RWPE1 (cell line): ENCODE data around the gene APOA5.

Experiments used
- CTCF ChIA-PET: fragments of 350-600 bp; sonication (Branson Sonifier 250); formaldehyde crosslinking; extraction: SDS; loops from one replicate; lab custom pipeline; 2021; lab: Yijun Ruan, JAX
- POLR2A ChIA-PET: fragments of 400-600 bp; formaldehyde crosslinking; extraction: SDS; loops from one replicate; lab custom pipeline; 2020; ENCODE audit warnings: antibody characterized with exemption; ENCODE audit not compliant: low non-redundant PET; lab: Yijun Ruan, JAX
- DNase-seq: peaks from one replicate; pipeline ENCODE4 v3.0.0; 2012; ENCODE audit warnings: low spot score
- H3K27ac ChIP-seq: fragments of 450-650 bp; 2 replicates; pipeline ENCODE4 v1.5.1; 2017
- TF ChIP-seq, protein P1 (sequence below): fragments of 450-650 bp; conservative IDR thresholded peaks from 2 replicates; pipeline ENCODE4 v1.5.1; 2017; ENCODE audit warnings: low read depth, mild to moderate bottlenecking

The APOA5 gene, protein sequence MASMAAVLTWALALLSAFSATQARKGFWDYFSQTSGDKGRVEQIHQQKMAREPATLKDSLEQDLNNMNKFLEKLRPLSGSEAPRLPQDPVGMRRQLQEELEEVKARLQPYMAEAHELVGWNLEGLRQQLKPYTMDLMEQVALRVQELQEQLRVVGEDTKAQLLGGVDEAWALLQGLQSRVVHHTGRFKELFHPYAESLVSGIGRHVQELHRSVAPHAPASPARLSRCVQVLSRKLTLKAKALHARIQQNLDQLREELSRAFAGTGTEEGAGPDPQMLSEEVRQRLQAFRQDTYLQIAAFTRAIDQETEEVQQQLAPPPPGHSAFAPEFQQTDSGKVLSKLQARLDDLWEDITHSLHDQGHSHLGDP

DNA sequence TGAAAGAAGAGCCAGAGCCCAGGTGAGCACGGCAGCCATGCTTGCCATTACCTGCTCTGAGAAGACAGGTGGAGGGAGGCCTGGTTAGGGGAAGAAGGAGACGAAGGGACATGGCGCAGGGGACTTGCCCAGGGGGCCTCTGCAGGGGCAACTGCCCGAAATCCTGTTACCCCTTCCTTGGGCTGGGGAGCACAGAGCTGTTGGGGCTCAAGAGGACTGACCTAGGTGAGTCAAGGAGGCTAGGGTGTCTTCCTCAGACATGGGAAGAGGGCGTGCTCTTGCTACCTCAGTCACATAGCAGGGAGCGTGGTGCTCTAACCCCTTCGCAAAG is at the start of gene APOA5:
APOA5 (minus strand) TSS at position 67 of the 331 bp plus-strand sequence; CDS start at position 48, 19 bp downstream.
- POLR2A ChIA-PET, result no interaction called here
- H3K27ac ChIP-seq, result no peak within 1 kb of the TSS
- TF ChIP-seq, protein P1, sequence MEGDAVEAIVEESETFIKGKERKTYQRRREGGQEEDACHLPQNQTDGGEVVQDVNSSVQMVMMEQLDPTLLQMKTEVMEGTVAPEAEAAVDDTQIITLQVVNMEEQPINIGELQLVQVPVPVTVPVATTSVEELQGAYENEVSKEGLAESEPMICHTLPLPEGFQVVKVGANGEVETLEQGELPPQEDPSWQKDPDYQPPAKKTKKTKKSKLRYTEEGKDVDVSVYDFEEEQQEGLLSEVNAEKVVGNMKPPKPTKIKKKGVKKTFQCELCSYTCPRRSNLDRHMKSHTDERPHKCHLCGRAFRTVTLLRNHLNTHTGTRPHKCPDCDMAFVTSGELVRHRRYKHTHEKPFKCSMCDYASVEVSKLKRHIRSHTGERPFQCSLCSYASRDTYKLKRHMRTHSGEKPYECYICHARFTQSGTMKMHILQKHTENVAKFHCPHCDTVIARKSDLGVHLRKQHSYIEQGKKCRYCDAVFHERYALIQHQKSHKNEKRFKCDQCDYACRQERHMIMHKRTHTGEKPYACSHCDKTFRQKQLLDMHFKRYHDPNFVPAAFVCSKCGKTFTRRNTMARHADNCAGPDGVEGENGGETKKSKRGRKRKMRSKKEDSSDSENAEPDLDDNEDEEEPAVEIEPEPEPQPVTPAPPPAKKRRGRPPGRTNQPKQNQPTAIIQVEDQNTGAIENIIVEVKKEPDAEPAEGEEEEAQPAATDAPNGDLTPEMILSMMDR, result no peak
- no peak for DNase-seq
- CTCF ChIA-PET, result interaction anchor here (0.7 to 2.2 kb wide), 2 partner anchors 44 to 407 kb away, joined by 3 to 8 read pairs; no protein-coding TSS in a partner anchor

DNA sequence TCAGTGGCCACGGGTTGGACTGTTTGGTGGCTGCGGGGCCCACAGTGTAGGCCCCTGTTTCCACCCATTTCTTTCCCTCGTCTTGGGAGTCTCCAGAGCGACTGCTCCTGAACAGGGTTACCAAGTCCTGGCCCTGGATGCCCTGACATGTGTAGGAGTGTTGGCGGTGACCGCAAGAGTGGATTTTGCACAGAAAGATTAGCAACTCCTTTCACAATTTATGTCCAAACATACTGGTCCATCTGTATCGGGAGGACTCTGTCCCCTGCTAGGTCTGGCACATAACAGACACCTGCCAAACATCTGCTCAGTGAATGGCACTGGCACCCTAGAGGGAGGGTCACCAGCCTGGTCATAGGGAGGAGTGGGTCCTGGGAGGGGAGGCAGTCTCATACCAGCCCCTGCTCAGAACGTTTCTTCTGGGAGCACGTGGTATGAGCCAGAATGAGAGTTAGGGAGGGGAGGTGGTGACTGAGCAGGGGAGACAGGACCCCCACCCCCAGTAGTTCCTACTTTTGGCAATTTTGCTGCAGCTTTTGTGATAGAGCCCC is 49.1 kb upstream of the APOA5 start:
- ChIA-PET CTCF (no interaction called here), POLR2A (no interaction called here)

DNA sequence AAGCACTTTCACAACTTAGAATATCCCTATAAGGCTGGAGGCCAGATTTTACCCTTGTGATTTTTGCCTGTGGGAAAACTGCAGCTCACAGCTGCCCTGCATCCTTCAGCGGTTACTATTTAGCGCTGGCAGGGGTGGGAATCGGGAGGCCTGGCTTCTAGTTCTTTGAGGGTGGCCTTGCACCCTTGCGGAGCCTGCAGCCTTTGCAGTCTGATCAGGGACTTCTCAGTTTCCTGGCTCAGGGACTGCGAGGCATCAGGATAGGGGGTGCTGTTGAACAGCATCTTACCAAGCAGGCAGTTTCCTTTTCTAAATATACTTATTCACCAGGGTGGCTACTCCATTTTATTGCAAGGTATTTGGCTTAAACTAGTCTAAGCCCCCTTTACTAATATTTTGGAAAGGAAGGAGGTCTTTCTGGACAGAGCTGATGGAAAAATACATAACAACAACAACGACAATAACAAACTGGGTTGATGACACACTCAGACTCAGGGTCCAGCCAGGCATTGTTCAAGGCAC is 48.6 kb upstream of the APOA5 start:
- no peak for DNase-seq
- CTCF ChIA-PET, result interaction anchor here (0.6 kb wide), 1 partner anchor 61 kb away, joined by 3 read pairs; no protein-coding TSS in a partner anchor
- TF ChIP-seq, protein P1, result no peak
- POLR2A ChIA-PET, result no interaction called here
- no peak overlapping the region for H3K27ac ChIP-seq

More for the DNA sequence above, 49.1 kb upstream of the APOA5 start:
- no peak overlapping the region for H3K27ac ChIP-seq
- no peak for DNase-seq
- TF ChIP-seq, protein P1, result no peak

DNA sequence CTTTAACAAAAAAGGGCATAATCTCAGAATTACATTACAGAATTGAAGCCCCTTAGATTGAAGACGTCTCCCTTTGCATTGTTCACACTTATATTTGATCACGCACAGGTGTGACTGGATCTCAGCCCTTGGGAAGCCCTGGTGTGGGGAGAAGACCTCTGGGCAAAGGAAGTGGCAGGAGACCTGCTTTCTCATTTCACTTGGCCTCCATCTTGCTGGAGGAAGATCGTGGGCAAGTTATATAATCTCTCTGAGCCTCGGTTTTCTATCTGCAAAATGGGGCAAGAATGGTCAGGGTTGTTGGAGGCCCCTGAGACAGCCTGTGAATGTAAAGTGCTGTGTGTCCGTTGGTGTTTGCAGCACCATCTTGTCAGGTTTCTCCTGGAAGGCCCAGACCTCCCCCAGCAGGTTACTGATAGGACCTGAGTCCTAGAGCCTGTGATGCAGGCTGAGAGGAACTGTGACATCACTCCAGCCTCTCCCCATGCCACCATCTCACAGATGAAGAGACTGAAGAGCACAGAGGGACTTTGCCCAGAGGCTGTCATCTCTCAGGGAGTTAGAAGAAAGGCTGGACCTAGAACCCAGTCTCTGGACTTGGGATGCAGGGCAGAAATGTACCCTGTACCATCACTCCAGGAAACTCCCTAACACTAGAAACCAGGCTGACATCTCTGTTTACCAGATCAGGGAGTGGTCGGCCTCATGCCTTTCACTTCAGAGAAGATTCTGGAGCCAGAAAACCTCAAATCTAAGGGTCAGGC is 46.8 kb upstream of the APOA5 start:
- POLR2A ChIA-PET, result no interaction called here
- CTCF ChIA-PET, result no interaction called here
- TF ChIP-seq, protein P1, result no peak

DNA sequence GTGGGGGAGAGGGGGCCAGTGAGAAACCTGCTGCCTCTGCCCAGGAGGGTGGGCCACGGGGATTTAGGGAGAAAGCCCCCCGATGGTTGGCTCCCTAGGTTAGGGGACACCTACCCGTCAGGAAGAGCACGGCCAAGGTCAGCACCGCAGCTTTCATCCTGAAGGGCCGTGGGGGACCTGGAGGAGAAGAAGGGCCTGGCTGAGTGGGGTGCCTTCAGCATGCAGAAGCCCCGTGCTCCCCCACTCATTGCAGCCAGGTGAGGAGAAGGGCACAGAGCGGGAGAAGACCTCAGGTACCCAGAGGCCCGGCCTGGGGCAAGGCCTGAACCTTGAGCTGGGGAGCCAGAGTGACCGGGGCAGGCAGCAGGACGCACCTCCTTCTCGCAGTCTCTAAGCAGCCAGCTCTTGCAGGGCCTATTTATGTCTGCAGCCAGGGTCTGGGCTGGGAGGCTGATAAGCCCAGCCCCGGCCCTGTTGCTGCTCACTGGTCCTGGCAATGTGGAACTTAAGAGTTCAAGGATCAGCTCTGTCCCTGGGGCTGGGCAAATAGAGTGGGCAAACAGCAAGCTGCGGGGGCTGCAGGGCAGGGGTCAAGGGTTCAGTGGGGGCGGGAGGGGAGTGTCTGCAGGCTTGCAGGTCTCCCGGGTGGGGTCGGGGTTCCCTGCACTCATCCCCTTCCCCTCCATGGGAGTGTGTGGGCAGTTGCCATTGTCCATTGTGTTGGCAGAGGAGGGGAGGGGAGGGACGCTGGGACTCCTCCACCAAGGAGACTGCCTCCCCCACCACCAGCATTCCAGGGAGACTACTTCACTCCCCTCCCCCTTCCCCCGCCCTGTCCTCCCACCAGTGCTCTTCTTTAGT is 45.8 kb upstream of the APOA5 start, which contains the start of gene APOA1:
APOA1 (minus strand) TSS at position 392 of the 861 bp plus-strand sequence; CDS start at position 157, 235 bp downstream.
- no peak within 1 kb of the TSS; the same call in 1 of the 2 replicates for H3K27ac ChIP-seq
- ChIA-PET POLR2A (no interaction called here), CTCF (interaction anchor here (0.8 to 1.8 kb wide), 3 partner anchors 44 to 95 kb away, joined by 3 to 4 read pairs (median 4); partner anchors contain the start of gene ZPR1)
- DNase-seq, result no peak
- TF ChIP-seq, protein P1, result no peak

More for the DNA sequence above, 46.8 kb upstream of the APOA5 start:
- H3K27ac ChIP-seq, result no peak overlapping the region
- DNase-seq, result no peak
